Amygdala (tissue), 56 donors: ENCODE results near the gene NBEA.
"Not testable (repeated sequence)": the region's sequence is repeated elsewhere in the genome, so short reads cannot be mapped to it uniquely, and the experiment has no call there.

ENCODE experiments used
- DNase-seq, 56 donors: peaks; one replicate each; lab custom pipeline; 2025; lab: John Stamatoyannopoulos, UW

The NBEA gene

GRCh38 chr13:35349673-35350278 lies 407.7 kb downstream of the NBEA start:
- DNase-seq: no peak

GRCh38 chr13:35354285-35354684 lies 412.2 kb downstream of the NBEA start:
- no peak for DNase-seq

DNA sequence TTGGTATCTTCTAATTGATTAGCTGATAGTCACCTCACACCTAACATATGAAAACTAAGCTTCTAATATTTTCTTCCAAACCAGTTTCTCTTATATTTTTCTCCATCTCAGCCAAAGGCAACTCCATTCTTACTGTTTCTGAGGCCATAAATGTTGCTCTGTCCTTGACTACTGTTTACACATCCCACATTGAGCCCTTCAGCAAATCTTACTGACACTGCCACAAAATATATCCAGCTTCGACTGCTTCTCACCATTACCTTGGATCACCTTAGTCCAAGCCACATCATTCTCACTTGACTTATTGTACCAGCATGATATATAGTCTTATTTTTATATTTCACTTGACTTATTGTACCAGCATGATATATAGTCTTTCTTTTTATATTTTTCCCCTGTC lies 412.8 kb downstream of the NBEA start:
- no peak for DNase-seq

DNA sequence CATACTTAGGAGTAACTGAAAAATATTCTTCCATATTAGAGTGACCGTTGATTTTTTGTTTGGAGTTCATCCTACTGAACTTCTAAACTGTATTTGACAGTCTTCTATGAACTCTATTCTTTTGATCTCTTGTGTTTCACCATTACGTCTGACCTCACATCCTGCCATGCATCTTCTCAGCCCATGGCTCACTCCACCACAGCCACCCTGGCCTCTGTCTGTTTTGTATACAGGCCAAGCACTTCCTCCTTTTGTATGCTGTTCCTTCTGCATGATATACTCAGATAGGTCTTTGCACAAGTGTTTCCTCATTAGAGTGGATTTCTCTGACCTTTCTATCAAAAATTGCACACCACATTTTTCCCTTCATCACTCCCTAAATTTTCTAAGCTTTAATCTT lies 414.5 kb downstream of the NBEA start:
- DNase-seq: no peak

DNA sequence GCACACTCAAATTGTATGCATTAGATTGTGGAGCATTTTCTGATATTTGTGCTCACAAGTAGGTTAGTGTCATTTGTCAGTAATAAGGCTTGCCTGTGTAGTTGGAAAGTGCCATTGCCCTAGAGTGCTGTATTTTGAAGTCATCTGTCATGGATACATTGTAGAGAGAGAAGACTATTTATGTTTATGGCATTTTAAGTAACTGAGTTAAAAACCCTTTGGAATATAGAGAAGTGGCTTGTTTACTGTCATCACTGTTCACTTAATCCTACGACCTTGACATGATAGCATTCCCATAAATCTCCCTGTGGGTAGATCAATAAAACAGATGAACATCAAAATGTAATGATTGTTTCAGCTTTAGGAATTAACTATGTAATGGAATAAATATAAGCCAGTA lies 423.8 kb downstream of the NBEA start:
- no peak for DNase-seq

DNA sequence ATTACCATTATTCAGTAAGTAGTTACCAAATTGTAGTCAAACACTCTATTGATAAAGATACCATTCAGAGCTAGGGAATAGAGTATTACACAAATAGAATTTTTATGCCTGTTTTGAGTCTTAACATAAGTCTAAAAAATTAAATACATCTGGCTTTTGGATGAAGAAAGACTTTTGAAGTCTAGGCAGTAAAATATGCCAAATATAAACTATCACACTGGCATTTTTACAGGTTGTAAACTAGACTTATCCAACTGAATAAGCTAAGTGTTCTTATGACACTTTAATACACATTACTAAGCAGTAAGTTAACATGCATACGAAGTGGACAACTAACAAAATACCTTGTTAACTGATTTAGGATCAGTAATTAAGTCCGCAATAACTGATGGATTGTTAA lies 425.5 kb downstream of the NBEA start:
- no peak for DNase-seq

DNA sequence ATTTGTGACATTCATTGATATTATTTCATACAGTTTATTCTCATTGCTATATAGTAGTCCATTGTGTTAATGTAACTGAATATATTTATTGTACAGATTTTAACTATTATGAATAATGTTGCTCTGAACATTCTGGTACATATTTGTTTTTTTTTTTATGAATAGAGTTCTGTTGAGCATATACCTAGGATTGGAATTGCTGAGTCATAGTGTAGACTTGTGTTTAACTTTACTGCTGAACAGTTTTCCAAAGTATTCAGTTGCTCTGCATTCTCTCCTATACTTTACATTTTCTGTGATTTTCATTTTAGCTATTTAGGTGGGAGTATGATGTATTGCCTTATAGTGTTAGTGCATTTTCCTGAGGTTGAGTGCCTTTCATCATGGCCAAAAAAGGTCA lies 436.9 kb downstream of the NBEA start:
- DNase-seq: no peak

- DNase-seq: no peak
Observed at GRCh38 chr13:35379663-35380062, 437.6 kb downstream of the NBEA start.

DNA sequence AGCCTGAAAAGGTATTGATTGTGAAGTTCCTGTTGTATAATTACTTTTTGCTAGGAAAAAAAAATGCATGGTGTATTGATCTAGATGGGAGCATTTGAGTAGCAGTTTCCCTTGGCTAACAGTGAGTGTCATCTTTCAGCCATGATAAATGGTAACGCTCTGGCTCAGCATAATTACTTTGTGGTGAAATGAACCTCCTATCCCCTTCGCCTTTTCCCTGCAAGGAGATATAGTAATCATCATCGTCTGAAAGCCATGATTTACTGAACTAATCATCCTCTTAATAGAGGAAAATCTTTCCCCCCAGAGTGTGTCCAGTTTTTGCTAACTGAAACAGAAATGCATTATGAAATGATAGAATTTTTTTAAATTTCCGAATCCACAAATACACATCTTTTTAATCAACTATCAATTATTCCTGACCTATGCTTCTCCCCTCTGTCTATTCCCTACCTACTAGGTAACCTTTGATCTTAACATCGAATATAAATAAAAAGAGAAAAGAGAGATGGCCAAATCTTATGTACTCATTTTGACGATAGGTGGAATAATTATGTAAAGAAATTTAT lies 445.7 kb downstream of the NBEA start:
- DNase-seq: no peak

- DNase-seq: no peak
Observed at GRCh38 chr13:35388441-35389355, 446.6 kb downstream of the NBEA start.

DNA sequence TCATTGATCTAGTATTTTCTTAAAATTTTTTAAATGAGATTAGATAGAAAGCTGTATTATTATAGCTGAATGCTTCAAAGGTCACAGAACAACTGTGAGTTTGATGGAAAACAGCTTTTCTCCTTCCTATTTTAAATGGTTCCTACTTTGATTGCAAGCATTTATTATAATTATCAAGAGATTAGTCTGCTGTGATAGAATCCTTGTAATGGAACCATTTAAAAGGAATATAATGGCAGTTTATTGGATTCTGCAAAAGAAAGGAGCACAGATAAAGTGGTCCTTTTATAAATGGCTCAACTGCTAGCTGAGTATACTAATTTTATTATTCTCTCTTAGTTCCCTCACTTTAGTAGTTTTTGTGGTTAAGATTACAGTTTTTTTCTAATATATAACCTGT lies 447.5 kb downstream of the NBEA start:
- DNase-seq: no peak

GRCh38 chr13:35392768-35393167 lies 450.7 kb downstream of the NBEA start:
- DNase-seq: no peak

GRCh38 chr13:35393886-35394285 lies 451.8 kb downstream of the NBEA start:
- DNase-seq: no peak

DNA sequence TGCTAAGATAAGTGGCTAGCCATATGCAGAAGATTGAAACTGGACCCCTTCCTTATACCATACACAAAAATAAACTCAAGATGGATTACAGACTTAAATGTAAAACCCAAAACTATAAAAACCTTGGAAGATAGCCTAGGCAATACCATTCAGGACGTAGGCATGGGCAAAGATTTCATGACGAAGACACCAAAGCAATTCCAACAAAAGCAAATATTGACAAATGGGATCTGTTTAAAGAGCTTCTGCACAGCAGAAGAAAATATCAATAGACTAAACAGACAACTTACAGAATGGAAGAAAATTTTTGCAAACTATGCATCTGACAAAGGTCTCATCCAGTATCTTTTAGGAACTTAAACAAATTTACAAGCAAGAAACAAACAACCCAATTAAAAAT lies 466.2 kb downstream of the NBEA start:
- DNase-seq: not testable (repeated sequence)

- no peak for DNase-seq
Observed at GRCh38 chr13:35411059-35411744, 469.1 kb downstream of the NBEA start.

DNA sequence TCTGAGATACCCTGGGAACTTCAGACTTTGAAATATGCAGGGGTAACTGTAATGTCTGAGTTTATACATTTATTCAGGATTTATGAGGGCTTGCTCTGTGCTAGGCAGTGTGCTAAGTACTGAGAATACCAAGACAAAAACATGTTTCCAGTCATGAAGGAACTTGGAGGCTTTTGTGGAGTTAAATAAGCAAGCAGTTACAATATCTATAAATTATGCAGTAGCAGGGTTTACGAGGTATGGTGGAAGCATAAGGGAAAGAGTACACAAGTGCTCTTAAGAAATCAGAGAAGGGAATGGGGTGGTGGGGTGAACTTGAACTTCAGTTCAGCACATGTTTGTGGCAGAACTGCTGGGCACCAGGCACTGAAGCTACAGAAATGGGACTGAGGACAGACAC lies 506.4 kb downstream of the NBEA start:
- no peak for DNase-seq

DNA sequence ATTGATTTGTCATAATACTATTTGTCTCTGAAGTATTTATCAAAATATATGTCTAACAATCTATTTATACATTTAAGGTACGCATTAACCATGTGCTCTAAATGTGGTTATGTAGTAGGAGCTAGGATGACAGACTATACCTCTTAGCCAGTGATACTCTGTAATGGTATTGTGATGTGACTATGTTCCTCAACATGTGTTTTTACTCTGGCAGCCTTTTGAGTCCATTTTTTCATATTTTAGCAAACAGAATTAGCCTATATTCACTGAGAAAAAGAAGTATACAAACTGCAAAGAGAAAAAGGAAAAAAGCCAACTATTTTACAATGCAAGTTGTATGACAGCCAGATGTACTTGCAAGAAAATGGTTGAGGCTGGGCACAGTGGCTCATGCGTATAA lies 507.8 kb downstream of the NBEA start:
- no peak for DNase-seq

DNA sequence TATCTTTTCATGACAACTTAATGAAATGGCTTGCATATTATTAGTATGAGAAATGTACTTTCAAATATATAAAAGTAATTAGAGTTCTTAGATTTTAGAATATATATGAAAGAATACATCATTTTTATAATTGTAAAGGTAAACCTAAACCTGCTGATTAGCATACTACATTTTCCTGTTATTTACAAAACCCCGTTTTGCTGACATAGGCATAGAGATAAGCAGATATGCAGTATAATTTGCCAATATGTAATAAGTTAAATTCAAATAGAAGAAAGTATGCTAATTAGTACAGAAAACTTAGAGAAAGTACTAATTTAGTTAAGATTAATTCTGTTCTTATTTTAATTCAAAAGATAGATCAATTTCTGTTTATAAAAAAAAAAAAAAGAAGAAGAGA lies 513.0 kb downstream of the NBEA start:
- DNase-seq: no peak

DNA sequence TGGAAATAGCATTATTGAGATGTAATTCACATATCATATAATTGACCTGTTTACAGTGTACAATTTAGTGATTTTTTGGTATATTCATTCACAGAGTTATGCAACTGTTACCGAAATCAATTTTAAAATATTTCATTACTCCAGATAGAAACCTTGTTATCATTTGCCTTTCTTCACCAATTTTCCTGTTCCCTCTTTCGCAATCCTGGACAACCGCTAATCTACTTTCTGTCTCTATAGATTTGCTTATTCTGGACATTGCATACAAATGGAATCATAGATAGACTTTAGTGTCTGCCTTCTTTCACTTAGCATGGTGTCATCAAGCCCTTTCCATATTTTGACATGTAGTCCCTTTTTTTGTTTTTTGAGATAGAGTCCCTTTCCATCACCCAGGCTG lies 515.2 kb downstream of the NBEA start:
- DNase-seq: no peak

DNA sequence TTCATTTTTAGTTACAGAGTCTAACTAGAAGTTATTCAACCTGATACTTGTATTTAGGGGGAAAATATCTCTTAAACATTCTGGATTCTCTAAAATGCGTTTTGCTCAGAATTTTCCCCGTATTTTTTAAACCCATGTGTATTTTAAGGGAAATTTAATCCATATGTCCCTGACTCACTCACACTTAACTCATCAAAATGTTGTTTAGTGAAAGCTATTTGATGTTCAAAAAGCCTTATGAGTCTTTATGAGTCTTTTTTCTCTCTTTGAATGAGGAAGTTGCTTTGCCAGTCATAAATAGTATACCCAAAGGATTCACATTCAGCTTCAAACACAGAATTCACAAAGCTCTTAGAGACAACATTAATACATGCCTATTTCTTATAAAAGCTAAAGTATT lies 518.0 kb downstream of the NBEA start:
- no peak for DNase-seq

DNA sequence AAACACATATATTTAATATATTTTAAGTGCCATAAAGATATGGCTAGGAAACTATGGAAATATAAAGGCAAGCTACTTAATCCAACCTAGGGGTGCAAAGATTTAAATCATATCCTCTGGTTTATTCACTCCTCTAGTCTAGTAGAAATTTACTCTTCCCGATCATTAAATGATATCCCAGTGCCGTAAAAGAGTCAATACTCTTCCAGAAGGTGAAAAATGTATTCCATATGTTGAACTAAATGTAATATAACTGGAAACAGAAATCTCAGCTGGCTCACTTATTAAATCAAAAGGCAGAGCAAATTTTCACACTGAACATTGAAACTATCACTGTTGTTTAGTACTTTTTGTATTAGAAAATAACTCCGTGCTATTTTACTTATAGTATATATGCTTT lies 523.3 kb downstream of the NBEA start:
- DNase-seq: no peak
